Parathyroid adenoma (tissue), 2 donors: ENCODE data around the gene KCNJ6.

ENCODE experiments used
- H2AFZ ChIP-seq: fragments of 300-600 bp; sonication (generic); one replicate; pipeline ENCODE4 v1.7.0; 2017; ENCODE audit warnings: antibody characterized with exemption, mild to moderate bottlenecking
- H3K27ac ChIP-seq: fragments of 300-600 bp; sonication (generic); one replicate; pipeline ENCODE4 v1.7.0; 2017
- H3K27me3 ChIP-seq: fragments of 300-600 bp; sonication (generic); one replicate; pipeline ENCODE4 v1.7.0; 2017; ENCODE audit warnings: low read length; ENCODE audit not compliant: control insufficient read depth, insufficient read depth
- H3K36me3 ChIP-seq: fragments of 300-600 bp; sonication (generic); one replicate; pipeline ENCODE4 v1.7.0; 2017; ENCODE audit warnings: low read length; ENCODE audit not compliant: control insufficient read depth, insufficient read depth
- H3K4me1 ChIP-seq: fragments of 300-600 bp; sonication (generic); one replicate; pipeline ENCODE4 v1.7.0; 2017; ENCODE audit warnings: control low read depth
- H3K4me2 ChIP-seq: fragments of 300-600 bp; sonication (generic); one replicate; pipeline ENCODE4 v1.7.0; 2017; ENCODE audit warnings: low read length
- H3K4me3 ChIP-seq: fragments of 300-600 bp; sonication (generic); one replicate; pipeline ENCODE4 v1.7.0; 2017; ENCODE audit warnings: low read depth, low read length
- H3K79me2 ChIP-seq: fragments of 300-600 bp; sonication (generic); one replicate; pipeline ENCODE4 v1.7.0; 2017; ENCODE audit warnings: control low read depth
- H3K9ac ChIP-seq: fragments of 300-600 bp; sonication (generic); one replicate; pipeline ENCODE4 v1.7.0; 2017; ENCODE audit warnings: mild to moderate bottlenecking
- H3K9me3 ChIP-seq: fragments of 300-600 bp; sonication (generic); one replicate; pipeline ENCODE4 v1.7.0; 2017; ENCODE audit warnings: low read length; ENCODE audit not compliant: control insufficient read depth
- TF ChIP-seq, protein P1 (sequence below): fragments of 300-600 bp; sonication (generic); IDR thresholded peaks from one replicate; pipeline ENCODE4 v1.7.0; 2017; ENCODE audit warnings: antibody characterized with exemption, mild to moderate bottlenecking
- donor health status: primary hyperparathyroidism.

KCNJ6 gene

DNA sequence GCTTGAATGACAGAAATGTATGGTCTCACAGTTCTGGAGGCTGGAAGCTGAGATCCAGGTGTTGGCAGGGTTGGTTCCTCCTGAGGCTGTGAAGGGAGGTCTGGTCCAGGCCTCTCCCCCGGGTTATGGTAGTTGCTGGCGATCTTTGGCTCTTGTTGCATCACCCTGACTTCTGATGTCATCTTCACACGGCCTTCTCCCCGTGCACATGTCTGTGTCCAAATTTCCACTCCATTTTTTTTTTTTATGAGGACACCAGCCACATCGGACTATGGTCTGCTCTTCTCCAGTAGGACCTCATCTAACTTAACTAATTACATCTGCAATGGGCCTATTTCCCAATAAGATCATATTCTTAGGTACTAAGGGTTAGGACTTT is 232.2 kb downstream of the KCNJ6 start:
- no peak overlapping the region for H3K4me3 ChIP-seq
- H3K27ac ChIP-seq: no peak overlapping the region
- no peaks in the 10 kb centered on the region for H3K4me1 ChIP-seq
- H3K9ac ChIP-seq: no peak overlapping the region
- H3K79me2 ChIP-seq: no peaks in the 10 kb centered on the region
- TF ChIP-seq, protein P1, sequence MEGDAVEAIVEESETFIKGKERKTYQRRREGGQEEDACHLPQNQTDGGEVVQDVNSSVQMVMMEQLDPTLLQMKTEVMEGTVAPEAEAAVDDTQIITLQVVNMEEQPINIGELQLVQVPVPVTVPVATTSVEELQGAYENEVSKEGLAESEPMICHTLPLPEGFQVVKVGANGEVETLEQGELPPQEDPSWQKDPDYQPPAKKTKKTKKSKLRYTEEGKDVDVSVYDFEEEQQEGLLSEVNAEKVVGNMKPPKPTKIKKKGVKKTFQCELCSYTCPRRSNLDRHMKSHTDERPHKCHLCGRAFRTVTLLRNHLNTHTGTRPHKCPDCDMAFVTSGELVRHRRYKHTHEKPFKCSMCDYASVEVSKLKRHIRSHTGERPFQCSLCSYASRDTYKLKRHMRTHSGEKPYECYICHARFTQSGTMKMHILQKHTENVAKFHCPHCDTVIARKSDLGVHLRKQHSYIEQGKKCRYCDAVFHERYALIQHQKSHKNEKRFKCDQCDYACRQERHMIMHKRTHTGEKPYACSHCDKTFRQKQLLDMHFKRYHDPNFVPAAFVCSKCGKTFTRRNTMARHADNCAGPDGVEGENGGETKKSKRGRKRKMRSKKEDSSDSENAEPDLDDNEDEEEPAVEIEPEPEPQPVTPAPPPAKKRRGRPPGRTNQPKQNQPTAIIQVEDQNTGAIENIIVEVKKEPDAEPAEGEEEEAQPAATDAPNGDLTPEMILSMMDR: no peak
- H3K36me3 ChIP-seq: no peaks in the 10 kb centered on the region
- no peak overlapping the region for H3K4me2 ChIP-seq
- H2AFZ ChIP-seq: no peak overlapping the region
- H3K9me3 ChIP-seq: no peaks in the 10 kb centered on the region
- no peaks in the 10 kb centered on the region for H3K27me3 ChIP-seq

DNA sequence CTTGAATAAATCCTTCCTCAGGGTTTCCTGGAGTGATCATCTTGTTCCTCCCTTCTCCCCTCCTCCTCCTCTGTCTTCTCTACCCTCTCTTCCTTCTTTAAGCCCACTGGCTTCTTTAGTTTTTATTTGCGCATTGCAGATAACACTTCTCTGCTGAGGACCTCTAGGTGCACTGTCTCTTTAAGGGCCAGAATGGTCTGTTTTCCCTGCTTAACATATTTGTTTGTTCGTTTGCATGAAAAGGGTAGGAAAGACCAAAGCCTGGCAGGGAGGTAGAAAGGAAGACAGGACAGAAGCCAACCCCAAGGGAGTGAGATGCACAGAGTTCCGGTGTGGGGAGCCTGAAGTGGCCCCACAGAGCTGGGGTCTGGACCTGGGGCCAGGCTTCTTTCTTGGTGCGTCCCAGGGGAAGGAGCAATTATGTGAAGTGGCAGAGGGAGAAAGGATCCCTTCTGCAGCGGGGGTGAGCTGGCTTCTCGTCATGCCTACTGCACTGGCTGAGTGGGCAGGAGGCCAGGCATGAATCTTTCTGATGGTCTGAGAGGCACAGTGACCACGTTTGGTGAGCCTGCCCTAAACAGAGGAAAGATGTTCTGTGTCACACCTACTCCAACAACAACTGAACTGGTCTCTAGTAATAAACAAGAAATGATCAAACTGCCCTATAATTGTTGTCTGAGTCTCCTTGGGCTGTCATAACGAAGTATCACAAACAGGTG is 232.7 kb downstream of the KCNJ6 start:
- no peaks in the 10 kb centered on the region for H3K4me1 ChIP-seq
- H2AFZ ChIP-seq: no peak overlapping the region
- TF ChIP-seq, protein P1: no peak
- H3K27me3 ChIP-seq: no peaks in the 10 kb centered on the region
- no peak overlapping the region for H3K27ac ChIP-seq
- H3K4me2 ChIP-seq: no peak overlapping the region
- no peak overlapping the region for H3K4me3 ChIP-seq
- no peaks in the 10 kb centered on the region for H3K36me3 ChIP-seq
- H3K79me2 ChIP-seq: no peaks in the 10 kb centered on the region
- no peaks in the 10 kb centered on the region for H3K9me3 ChIP-seq
- no peak overlapping the region for H3K9ac ChIP-seq

DNA sequence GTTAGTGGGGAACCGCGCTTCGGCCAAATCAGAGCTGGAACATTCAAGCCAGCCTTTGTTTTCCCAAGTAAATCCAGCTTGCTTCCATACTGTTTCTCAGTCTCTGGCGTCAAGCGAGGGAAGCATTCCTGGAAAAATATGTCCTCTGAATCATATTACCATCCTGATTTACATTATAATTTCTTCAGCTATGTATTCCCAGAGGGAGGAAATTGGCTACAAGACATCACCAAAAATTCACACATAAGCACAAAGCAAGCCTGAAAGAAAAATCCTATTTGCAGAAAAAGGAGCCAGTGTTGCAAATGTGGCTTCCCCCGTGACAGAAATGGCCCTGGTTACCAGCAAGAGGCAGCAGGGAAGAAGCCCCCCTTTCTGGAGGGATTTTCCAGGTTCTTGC is 233.3 kb downstream of the KCNJ6 start:
- no peaks in the 10 kb centered on the region for H3K9me3 ChIP-seq
- H3K4me2 ChIP-seq: no peak overlapping the region
- H3K27me3 ChIP-seq: no peaks in the 10 kb centered on the region
- H3K36me3 ChIP-seq: no peaks in the 10 kb centered on the region
- H3K79me2 ChIP-seq: no peaks in the 10 kb centered on the region
- no peak overlapping the region for H3K27ac ChIP-seq
- H2AFZ ChIP-seq: no peak overlapping the region
- no peak overlapping the region for H3K4me3 ChIP-seq
- no peak overlapping the region for H3K9ac ChIP-seq
- TF ChIP-seq, protein P1: no peak
- H3K4me1 ChIP-seq: no peaks in the 10 kb centered on the region

DNA sequence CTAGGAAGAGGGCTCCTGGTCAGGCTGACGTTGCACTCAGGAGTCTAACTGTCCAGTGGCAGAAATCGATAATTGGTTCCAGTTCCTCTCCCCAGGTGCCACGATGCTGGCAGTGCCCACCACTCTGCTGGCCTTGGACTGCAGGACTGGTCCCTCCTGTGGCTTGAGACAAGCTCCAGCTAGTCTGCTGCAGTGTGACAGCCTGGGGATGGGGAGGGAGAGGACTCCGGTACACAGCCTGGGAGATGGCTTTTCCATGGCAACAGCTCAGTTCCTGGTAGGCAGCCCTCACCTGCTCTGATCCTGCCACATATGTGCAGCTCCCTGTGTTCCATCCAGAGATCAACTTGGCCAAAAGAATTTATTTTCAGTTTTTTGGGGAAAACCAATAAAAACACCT is 239.3 kb downstream of the KCNJ6 start:
- Histone ChIP-seq H3K27me3 (no peaks in the 10 kb centered on the region), H3K4me1 (no peaks in the 10 kb centered on the region), H3K9ac (no peak overlapping the region), H3K9me3 (no peaks in the 10 kb centered on the region), H3K36me3 (no peaks in the 10 kb centered on the region), H3K27ac (no peak overlapping the region), H3K4me2 (no peak overlapping the region), H3K79me2 (no peaks in the 10 kb centered on the region), H2AFZ (no peak overlapping the region), H3K4me3 (no peak overlapping the region)
- TF ChIP-seq, protein P1: no peak

DNA sequence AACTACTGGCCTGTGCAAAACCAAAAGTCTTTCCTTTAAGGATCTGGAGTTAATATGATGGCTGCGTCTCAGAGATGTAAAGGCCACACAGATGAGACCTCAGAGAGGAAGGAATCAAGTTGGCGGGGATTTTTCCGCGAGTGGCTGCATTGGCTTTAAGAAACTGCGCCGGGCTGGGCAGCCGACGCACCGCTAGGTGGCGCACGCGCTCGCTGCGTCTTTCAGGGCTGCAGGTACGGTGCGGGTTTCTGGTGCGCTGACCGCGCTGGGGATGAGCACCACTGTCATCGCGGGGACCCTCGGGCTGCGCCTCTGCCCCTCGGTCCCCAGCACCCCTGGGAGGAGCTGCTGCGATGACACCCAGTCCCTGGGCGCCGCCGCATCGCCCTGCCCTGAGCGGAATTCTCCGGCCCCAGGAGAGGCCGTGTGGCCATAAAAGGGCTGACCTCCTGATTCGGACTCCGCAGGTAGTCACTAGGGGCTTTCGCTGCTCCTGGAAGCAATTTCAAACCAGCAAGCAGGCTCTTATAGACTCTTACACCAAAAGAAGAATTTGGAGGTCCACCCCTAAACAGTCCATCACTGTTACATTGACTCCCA is 241.0 kb downstream of the KCNJ6 start:
- H3K4me3 ChIP-seq: no peak overlapping the region
- no peak overlapping the region for H3K4me2 ChIP-seq
- no peaks in the 10 kb centered on the region for H3K9me3 ChIP-seq
- H3K9ac ChIP-seq: no peak overlapping the region
- TF ChIP-seq, protein P1: peak; percentile 79
- H3K27ac ChIP-seq: no peak overlapping the region
- H3K36me3 ChIP-seq: no peaks in the 10 kb centered on the region
- H3K27me3 ChIP-seq: no peaks in the 10 kb centered on the region
- H3K4me1 ChIP-seq: no peaks in the 10 kb centered on the region
- H2AFZ ChIP-seq: no peak overlapping the region
- no peaks in the 10 kb centered on the region for H3K79me2 ChIP-seq
